K562 (cell line): Measurements from ENCODE around the gene HS3ST5. TPM values are rescaled to one million over a fixed set of nuclear protein-coding genes. Genes with fewer than 3 reads are reported as not detected.

Source experiments
- ATAC-seq: fragments of 200-7000 bp; cut with Tn5 transposase; 3 replicates; pipeline ENCODE4 v1.9.1; 2020; ENCODE audit warnings: moderate library complexity
- BruUV-seq: library from RNA; stranded (reverse); fragments of 400-500 nt; replicated peaks from 2 replicates; lab custom pipeline; 2021; lab: Mats Ljungman, UMichigan
- CTCF ChIA-PET: fragments of 300-600 bp; formaldehyde crosslinking; extraction: SDS; loops from one replicate; lab custom pipeline; 2021; ENCODE audit warnings: low intra/inter-chr PET ratio; lab: Yijun Ruan, JAX
- POLR2A ChIA-PET: fragments of 300-600, 350-650 bp; sonication (Branson Sonifier 250); formaldehyde crosslinking; extraction: SDS; loops from one replicate; lab custom pipeline; 2021; ENCODE audit warnings: antibody characterized with exemption, inconsistent platforms; lab: Yijun Ruan, JAX
- DNase-seq, 4 experiments: peaks; one replicate each; pipeline versions ENCODE4 v3.0.0 to v3.0.0-alpha.2; 2011 to 2018; ENCODE audit warnings: low spot score in 3 of 4, mixed read lengths in 3 of 4; ENCODE audit errors: extremely low read depth in 1 of 4
- FAIRE-seq: peaks from 2 replicates; lab custom pipeline; 2011; peaks lifted over from hg19 to GRCh38; lab: Jason Lieb, UNC
- H2AFZ ChIP-seq: 2 replicates; pipeline ENCODE4 v1.6.0; 2011; ENCODE audit warnings: low read depth, low read length, control low read depth, inconsistent platforms
- H3K27ac ChIP-seq: fragments of 200-600 bp; 3 replicates; pipeline ENCODE4 v1.8.0; 2011; ENCODE audit warnings: low read depth, mild to moderate bottlenecking, control low read depth, inconsistent platforms, low read length, moderate library complexity, mixed read lengths; ENCODE audit errors: extremely low read depth
- H3K27me3 ChIP-seq, 2 experiments: fragments of 300-600 bp in 1 of 2; 2 replicates in 1 of 2; 3 replicates in 1 of 2; pipeline versions ENCODE4 v1.6.0 to v1.8.0; 2011; ENCODE audit warnings: inconsistent platforms in 2 of 2, low read length in 2 of 2, mild to moderate bottlenecking in 1 of 2, mixed read lengths in 1 of 2, moderate library complexity in 1 of 2; ENCODE audit not compliant: control insufficient read depth in 2 of 2, insufficient read depth in 2 of 2
- H3K36me3 ChIP-seq: fragments of 300-600 bp; 3 replicates; pipeline ENCODE4 v1.8.0; 2011; ENCODE audit warnings: mild to moderate bottlenecking, low read length, inconsistent platforms; ENCODE audit not compliant: control insufficient read depth, insufficient read depth
- H3K4me1 ChIP-seq, 2 experiments: fragments of 200-600 bp in 1 of 2; replicated peaks in 1 of 2; 2 replicates in 1 of 2; 3 replicates in 1 of 2; pipeline versions ENCODE4 v1.5.1 to v1.8.0; 2011; ENCODE audit warnings: inconsistent platforms in 2 of 2, low read length in 2 of 2, mild to moderate bottlenecking in 1 of 2, mixed read lengths in 1 of 2, moderate library complexity in 1 of 2; ENCODE audit not compliant: control insufficient read depth in 2 of 2, insufficient read depth in 2 of 2
- H3K4me2 ChIP-seq: 2 replicates; pipeline ENCODE4 v1.6.1; 2011; ENCODE audit warnings: low read length, control low read depth, inconsistent platforms, mixed read lengths; ENCODE audit not compliant: insufficient read depth
- H3K4me3 ChIP-seq: fragments of 200-600 bp; sonication (generic), shearing (Covaris generic); 2 replicates; pipeline ENCODE4 v1.5.1; 2016; ENCODE audit warnings: control low read depth, inconsistent platforms
- H3K79me2 ChIP-seq: fragments of 200-600 bp; 3 replicates; pipeline ENCODE4 v1.8.0; 2011; ENCODE audit warnings: low read length, inconsistent platforms; ENCODE audit not compliant: control insufficient read depth, insufficient read depth
- H3K9ac ChIP-seq, 2 experiments: 2 replicates each; pipeline versions ENCODE4 v1.6.0 to v1.6.1; 2011; ENCODE audit warnings: low read depth in 2 of 2, low read length in 2 of 2, control low read depth in 1 of 2, inconsistent platforms in 1 of 2, mild to moderate bottlenecking in 1 of 2, mixed read lengths in 1 of 2; ENCODE audit not compliant: insufficient read depth in 1 of 2
- H3K9me1 ChIP-seq: one replicate; pipeline ENCODE4 v1.6.0; 2011; ENCODE audit warnings: inconsistent platforms, mild to moderate bottlenecking, low read length, moderate library complexity; ENCODE audit not compliant: control insufficient read depth, insufficient read depth
- H3K9me3 ChIP-seq: replicated peaks from 2 replicates; pipeline ENCODE4 v1.5.1; 2011; ENCODE audit warnings: low read depth, low read length, inconsistent platforms; ENCODE audit not compliant: control insufficient read depth, insufficient read depth
- H4K20me1 ChIP-seq: replicated peaks from 2 replicates; pipeline ENCODE4 v1.6.1; 2011; ENCODE audit warnings: low read length, inconsistent platforms, mixed read lengths; ENCODE audit not compliant: control insufficient read depth, insufficient read depth
- E2F4 ChIP-seq: sonication (generic); formaldehyde crosslinking; IDR thresholded peaks from 2 replicates; pipeline ENCODE4 v1.8.0; 2022; ENCODE audit warnings: mild to moderate bottlenecking, low read depth, missing genetic modification reagents
- ELF1 ChIP-seq: fragments of 200-800 bp; sonication (Bioruptor generic); IDR thresholded peaks from 2 replicates; pipeline ENCODE4 v1.6.1; 2016; ENCODE audit warnings: missing genetic modification characterization, missing compliant biosample characterization
- ELK1 ChIP-seq: sonication (generic); formaldehyde crosslinking; IDR thresholded peaks from 2 replicates; pipeline ENCODE4 v1.8.1; 2022; ENCODE audit warnings: missing genetic modification reagents
- KLF13 ChIP-seq: fragments of 450-650 bp; IDR thresholded peaks from 2 replicates; pipeline ENCODE4 v1.6.1; 2016; ENCODE audit warnings: missing genetic modification characterization, low read depth, mild to moderate bottlenecking, missing compliant biosample characterization, moderate library complexity, borderline replicate concordance
- POLR2AphosphoS5 ChIP-seq: IDR thresholded peaks from 2 replicates; pipeline ENCODE4 v1.6.1; 2011; ENCODE audit warnings: mild to moderate bottlenecking, low read depth, low read length, moderate library complexity; ENCODE audit not compliant: control insufficient read depth, insufficient read depth
- TFAM ChIP-seq: fragments of 250-450 bp; sonication (Bioruptor Pico); conservative IDR thresholded peaks from 2 replicates; pipeline ENCODE4 v1.5.0; 2021; ENCODE audit warnings: mild to moderate bottlenecking, moderate library complexity
- U2AF1 ChIP-seq: fragments of 200-400 bp; formaldehyde crosslinking; optimal IDR thresholded peaks from 2 replicates; pipeline ENCODE3; 2017; ENCODE audit warnings: mild to moderate bottlenecking, low read depth, low read length, moderate library complexity
- XRCC4 ChIP-seq: IDR thresholded peaks from one replicate; pipeline ENCODE4 v1.6.1; 2011; ENCODE audit not compliant: insufficient read depth, insufficient read length; ENCODE audit errors: extremely low read depth
- ZC3H4 ChIP-seq: sonication (generic); formaldehyde crosslinking; IDR thresholded peaks from 2 replicates; pipeline ENCODE4 v1.9.0; 2021; ENCODE audit warnings: missing genetic modification reagents, borderline replicate concordance
- ZNF133 ChIP-seq: fragments of 250-450 bp; sonication (Bioruptor Pico); IDR thresholded peaks from 2 replicates; pipeline ENCODE4 v1.4.0; 2020; ENCODE audit warnings: mild to moderate bottlenecking
- ZNF174 ChIP-seq: fragments of 250-450 bp; sonication (Bioruptor Pico); IDR thresholded peaks from 2 replicates; pipeline ENCODE4 v1.4.0; 2020; ENCODE audit warnings: mild to moderate bottlenecking
- ZNF224 ChIP-seq: sonication (generic); formaldehyde crosslinking; IDR thresholded peaks from 2 replicates; pipeline ENCODE4 v1.8.0; 2022; ENCODE audit warnings: mild to moderate bottlenecking, missing genetic modification reagents
- ZNF57 ChIP-seq: fragments of 450-650 bp; formaldehyde crosslinking; IDR thresholded peaks from 2 replicates; pipeline ENCODE4 v1.4.0; 2020; ENCODE audit warnings: mild to moderate bottlenecking, moderate library complexity
- in situ Hi-C: fragments of 300-500 bp; cut with MboI; formaldehyde crosslinking; loops from 4 replicates; pipeline ENCODE4 v1.15.0; 2018; ENCODE audit warnings: inconsistent platforms, mixed read lengths
- intact Hi-C: fragments of 100-400 bp; cut with micrococcal nuclease; formaldehyde crosslinking; loops from 2 replicates; pipeline ENCODE4 v1.14.2; 2022
- polyA plus RNA-seq, 8 experiments: library from polyadenylated mRNA; depleted of rRNA in 4 of 8; stranded (reverse) in 5 of 8; unstranded in 3 of 8; fragments of >200 nt; fragmentation: Nextera tagmentation in 2 of 8; fragmentation: Illumina TruSeq in 1 of 8; extraction: Ambion mirVana in 2 of 8; extraction: Trizol in 1 of 8; gene quantifications; 2 replicates each; pipeline versions ENCODE4 v1.2.1 to v1.2.3, GENCODE V29; 2011 to 2014; ENCODE audit warnings: inconsistent platforms in 1 of 8, missing spikeins in 1 of 8
- total RNA-seq, 7 experiments: library from RNA; depleted of rRNA in 6 of 7; stranded (reverse); fragments of >200 nt in 6 of 7; fragmentation: Illumina TruSeq in 2 of 7; extraction: Trizol in 2 of 7; gene quantifications; 2 replicates each; pipeline versions ENCODE4 v1.2.1 to v1.2.3, GENCODE V29; 2011 to 2021; ENCODE audit warnings: low replicate concordance in 1 of 7
- TF ChIP-seq, protein P1 (sequence below), 3 experiments: fragments of 200-800 bp in 1 of 3; fragments of 250-450 bp in 1 of 3; fragments of 450-650 bp in 1 of 3; sonication (Bioruptor Pico) in 1 of 3; sonication (Bioruptor generic) in 1 of 3; formaldehyde crosslinking in 1 of 3; IDR thresholded peaks; 2 replicates each; pipeline versions ENCODE4 v1.6.1 to v1.8.0; 2016 to 2022; ENCODE audit warnings: mild to moderate bottlenecking in 2 of 3, missing genetic modification characterization in 2 of 3, missing compliant biosample characterization in 1 of 3, moderate library complexity in 1 of 3

The HS3ST5 gene
- total and polyA plus RNA-seq, 9 of the 15 experiments (the other 6 are each of a cell fraction or from before 2014, with no cell fraction given) = not detected

- BruUV-seq = no TSS peak
- in situ Hi-C loops (no loop called here), intact Hi-C loops (no loop called here)
- no peaks in the 10 kb centered on the region for H3K9me1 ChIP-seq
- POLR2A ChIA-PET = no interaction called here
- FAIRE-seq = no peak
- no peaks in the 10 kb centered on the region for H3K9me3 ChIP-seq
- H3K4me3 ChIP-seq = no peak overlapping the region
- no peaks in the 10 kb centered on the region for H3K79me2 ChIP-seq
- H2AFZ ChIP-seq = no peak overlapping the region
- no peaks in the 10 kb centered on the region for H4K20me1 ChIP-seq
- no peak overlapping the region for H3K4me2 ChIP-seq
- H3K27me3 ChIP-seq = no peaks in the 10 kb centered on the region
- DNase-seq = no peak
- H3K36me3 ChIP-seq = no peaks in the 10 kb centered on the region
- no peak for ATAC-seq
- H3K4me1 ChIP-seq = no peaks in the 10 kb centered on the region
- CTCF ChIA-PET = no interaction called here
- no peak overlapping the region for H3K9ac ChIP-seq
- no peak overlapping the region for H3K27ac ChIP-seq
- TF ChIP-seq E2F4 (CRISPR knock-in tag) = no peak
- no peak for TF ChIP-seq ZNF224 (CRISPR knock-in tag)
- TF ChIP-seq ZNF133 (CRISPR knock-in tag) = no peak
- no peak for TF ChIP-seq ZNF57 (CRISPR knock-in tag)
- no peak for TF ChIP-seq KLF13 (tag)
- no peak for TF ChIP-seq XRCC4
- TF ChIP-seq TFAM = no peak
- TF ChIP-seq ZC3H4 = no peak
- TF ChIP-seq ELK1 (CRISPR knock-in tag) = no peak
- TF ChIP-seq POLR2AphosphoS5 = no peak
- no peak for TF ChIP-seq U2AF1
- TF ChIP-seq, protein P1, sequence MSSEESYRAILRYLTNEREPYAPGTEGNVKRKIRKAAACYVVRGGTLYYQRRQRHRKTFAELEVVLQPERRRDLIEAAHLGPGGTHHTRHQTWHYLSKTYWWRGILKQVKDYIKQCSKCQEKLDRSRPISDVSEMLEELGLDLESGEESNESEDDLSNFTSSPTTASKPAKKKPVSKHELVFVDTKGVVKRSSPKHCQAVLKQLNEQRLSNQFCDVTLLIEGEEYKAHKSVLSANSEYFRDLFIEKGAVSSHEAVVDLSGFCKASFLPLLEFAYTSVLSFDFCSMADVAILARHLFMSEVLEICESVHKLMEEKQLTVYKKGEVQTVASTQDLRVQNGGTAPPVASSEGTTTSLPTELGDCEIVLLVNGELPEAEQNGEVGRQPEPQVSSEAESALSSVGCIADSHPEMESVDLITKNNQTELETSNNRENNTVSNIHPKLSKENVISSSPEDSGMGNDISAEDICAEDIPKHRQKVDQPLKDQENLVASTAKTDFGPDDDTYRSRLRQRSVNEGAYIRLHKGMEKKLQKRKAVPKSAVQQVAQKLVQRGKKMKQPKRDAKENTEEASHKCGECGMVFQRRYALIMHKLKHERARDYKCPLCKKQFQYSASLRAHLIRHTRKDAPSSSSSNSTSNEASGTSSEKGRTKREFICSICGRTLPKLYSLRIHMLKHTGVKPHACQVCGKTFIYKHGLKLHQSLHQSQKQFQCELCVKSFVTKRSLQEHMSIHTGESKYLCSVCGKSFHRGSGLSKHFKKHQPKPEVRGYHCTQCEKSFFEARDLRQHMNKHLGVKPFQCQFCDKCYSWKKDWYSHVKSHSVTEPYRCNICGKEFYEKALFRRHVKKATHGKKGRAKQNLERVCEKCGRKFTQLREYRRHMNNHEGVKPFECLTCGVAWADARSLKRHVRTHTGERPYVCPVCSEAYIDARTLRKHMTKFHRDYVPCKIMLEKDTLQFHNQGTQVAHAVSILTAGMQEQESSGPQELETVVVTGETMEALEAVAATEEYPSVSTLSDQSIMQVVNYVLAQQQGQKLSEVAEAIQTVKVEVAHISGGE (CRISPR knock-in tag; IDR thresholded peaks at IDR 0.05) = no peak
- TF ChIP-seq ELF1 (tag) = no peak
- no peak for TF ChIP-seq ZNF174 (CRISPR knock-in tag)
Observed at GRCh38 chr6:114355300-114355699, 12.5 kb upstream of the HS3ST5 start.
